ENCODE results near the gene NAV1. TPM values are rescaled to one million over a fixed set of nuclear protein-coding genes. Genes with fewer than 3 reads are reported as not detected.
"Not testable (repeated sequence)": the region's sequence is repeated elsewhere in the genome, so short reads cannot be mapped to it uniquely, and the experiment has no call there.

Gene NAV1
- total RNA-seq, 2 donors from 2014 or later, result 17.9 to 24.1 TPM

DNA sequence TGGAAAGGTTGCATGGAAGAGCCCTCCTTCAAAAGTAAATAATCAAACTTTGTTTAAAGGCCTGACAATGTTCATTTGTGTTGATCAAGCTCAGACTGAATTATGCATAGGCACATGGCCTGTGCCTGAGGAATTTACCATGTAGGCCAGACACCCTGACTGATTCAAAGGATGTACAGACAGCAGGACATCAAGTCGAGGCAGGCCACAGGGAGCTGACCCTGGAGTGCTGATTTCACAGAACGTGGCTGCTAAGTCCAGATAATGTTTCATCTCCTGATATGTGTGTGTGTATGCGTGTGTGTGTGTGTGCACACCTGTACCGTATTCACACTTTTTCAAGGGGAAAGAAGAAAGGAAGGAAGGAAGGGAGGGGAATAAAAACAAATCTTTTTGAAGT lies 34.1 kb downstream of the NAV1 start:
- no peaks in the 10 kb centered on the region for H3K36me3 ChIP-seq
- TF ChIP-seq, protein P1, sequence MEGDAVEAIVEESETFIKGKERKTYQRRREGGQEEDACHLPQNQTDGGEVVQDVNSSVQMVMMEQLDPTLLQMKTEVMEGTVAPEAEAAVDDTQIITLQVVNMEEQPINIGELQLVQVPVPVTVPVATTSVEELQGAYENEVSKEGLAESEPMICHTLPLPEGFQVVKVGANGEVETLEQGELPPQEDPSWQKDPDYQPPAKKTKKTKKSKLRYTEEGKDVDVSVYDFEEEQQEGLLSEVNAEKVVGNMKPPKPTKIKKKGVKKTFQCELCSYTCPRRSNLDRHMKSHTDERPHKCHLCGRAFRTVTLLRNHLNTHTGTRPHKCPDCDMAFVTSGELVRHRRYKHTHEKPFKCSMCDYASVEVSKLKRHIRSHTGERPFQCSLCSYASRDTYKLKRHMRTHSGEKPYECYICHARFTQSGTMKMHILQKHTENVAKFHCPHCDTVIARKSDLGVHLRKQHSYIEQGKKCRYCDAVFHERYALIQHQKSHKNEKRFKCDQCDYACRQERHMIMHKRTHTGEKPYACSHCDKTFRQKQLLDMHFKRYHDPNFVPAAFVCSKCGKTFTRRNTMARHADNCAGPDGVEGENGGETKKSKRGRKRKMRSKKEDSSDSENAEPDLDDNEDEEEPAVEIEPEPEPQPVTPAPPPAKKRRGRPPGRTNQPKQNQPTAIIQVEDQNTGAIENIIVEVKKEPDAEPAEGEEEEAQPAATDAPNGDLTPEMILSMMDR (IDR thresholded peaks at IDR 0.05), result no peak
- H3K4me1 ChIP-seq, result no peaks in the 10 kb centered on the region
- H3K27me3 ChIP-seq, result no peaks in the 10 kb centered on the region
- DNase-seq, result no peak
- no peaks in the 10 kb centered on the region for H3K9me3 ChIP-seq
- no peak overlapping the region for H3K9ac ChIP-seq (ENCODE audit: low read depth in 2 of 2, low read length in 2 of 2)
- no peak overlapping the region for H3K4me3 ChIP-seq
- intact Hi-C loops (cut with DNase I), result no loop called here
- no peak overlapping the region for H3K27ac ChIP-seq

DNA sequence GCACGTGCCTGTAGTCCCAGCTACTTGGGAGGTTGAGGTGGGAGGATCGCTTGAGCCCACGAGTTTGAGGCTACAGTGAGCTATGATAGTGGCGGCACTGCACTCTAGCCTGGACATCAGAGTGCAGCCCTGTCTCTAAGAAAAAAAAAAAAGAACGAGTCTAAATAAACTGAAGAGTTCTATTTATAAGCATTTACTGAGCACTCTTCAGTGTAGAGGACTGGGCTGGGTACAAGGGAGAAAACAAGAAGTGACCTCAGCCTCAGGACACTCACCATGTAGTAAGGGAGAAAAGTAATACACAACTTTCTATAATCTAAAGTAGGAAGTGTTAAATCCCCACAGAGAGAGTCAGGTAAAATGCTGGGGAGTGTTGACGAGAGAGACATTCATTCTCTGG lies 35.0 kb downstream of the NAV1 start:
- Histone ChIP-seq H3K9me3 (no peaks in the 10 kb centered on the region), H3K27ac (no peak overlapping the region), H3K4me3 (no peak overlapping the region), H3K27me3 (no peaks in the 10 kb centered on the region), H3K36me3 (no peaks in the 10 kb centered on the region), H3K9ac (ENCODE audit: low read depth in 2 of 2, low read length in 2 of 2) (no peak overlapping the region), H3K4me1 (no peaks in the 10 kb centered on the region)
- DNase-seq, result no peak
- intact Hi-C loops (cut with DNase I), result no loop called here
- TF ChIP-seq, protein P1 (IDR thresholded peaks at IDR 0.05), result no peak

DNA sequence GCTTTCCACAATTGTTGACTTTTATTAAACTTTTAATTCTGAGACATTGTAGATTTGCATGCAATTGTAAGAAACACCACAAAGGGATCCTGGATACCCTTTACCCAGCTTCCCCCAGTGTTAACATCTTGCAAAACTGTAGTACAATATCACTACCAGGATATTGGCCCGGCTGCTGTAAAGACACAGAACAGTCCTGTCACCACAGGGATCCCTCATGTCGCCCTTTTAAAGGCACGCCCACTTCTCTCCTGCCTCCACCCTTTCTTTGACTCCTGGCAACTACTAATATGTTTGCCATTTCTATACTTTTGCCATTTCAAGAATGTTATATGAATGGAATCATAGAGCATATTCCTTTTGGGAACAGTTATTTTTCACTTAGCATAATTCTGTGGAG lies 37.0 kb downstream of the NAV1 start:
- DNase-seq, result no peak
- H3K27me3 ChIP-seq, result no peaks in the 10 kb centered on the region
- no peak overlapping the region for H3K27ac ChIP-seq
- no peaks in the 10 kb centered on the region for H3K36me3 ChIP-seq
- H3K4me3 ChIP-seq, result no peak overlapping the region
- no peaks in the 10 kb centered on the region for H3K4me1 ChIP-seq
- H3K9ac ChIP-seq (ENCODE audit: low read depth in 2 of 2, low read length in 2 of 2), result no peak overlapping the region
- intact Hi-C loops (cut with DNase I), result no loop called here
- no peaks in the 10 kb centered on the region for H3K9me3 ChIP-seq
- TF ChIP-seq, protein P1 (IDR thresholded peaks at IDR 0.05), result no peak

DNA sequence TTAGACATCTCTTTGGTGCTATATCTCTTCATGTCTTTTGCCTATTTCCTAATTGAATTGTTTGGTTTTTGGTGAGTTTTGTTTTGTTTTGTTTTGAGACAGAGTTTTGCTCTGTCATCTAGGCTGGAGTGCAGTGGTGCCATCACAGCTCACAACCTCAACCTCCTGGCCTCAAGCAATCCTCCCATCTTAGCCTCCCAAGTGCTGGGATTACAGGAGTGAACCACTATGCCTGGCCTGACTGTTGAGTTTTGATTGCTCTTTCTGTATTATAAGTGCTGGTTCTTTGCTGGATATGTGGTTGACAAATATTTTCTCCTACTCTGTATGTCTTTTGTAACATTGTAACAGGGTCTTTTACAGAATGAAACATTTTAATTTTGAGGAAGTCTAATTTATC lies 38.0 kb downstream of the NAV1 start:
- H3K36me3 ChIP-seq, result no peaks in the 10 kb centered on the region
- H3K27ac ChIP-seq, result no peak overlapping the region
- H3K9me3 ChIP-seq, result no peaks in the 10 kb centered on the region
- H3K27me3 ChIP-seq, result no peaks in the 10 kb centered on the region
- no peak overlapping the region for H3K4me3 ChIP-seq
- no peak overlapping the region for H3K9ac ChIP-seq (ENCODE audit: low read depth in 2 of 2, low read length in 2 of 2)
- no peaks in the 10 kb centered on the region for H3K4me1 ChIP-seq
- intact Hi-C loops (cut with DNase I), result no loop called here
- TF ChIP-seq, protein P1 (IDR thresholded peaks at IDR 0.05), result no peak
- DNase-seq, result no peak

DNA sequence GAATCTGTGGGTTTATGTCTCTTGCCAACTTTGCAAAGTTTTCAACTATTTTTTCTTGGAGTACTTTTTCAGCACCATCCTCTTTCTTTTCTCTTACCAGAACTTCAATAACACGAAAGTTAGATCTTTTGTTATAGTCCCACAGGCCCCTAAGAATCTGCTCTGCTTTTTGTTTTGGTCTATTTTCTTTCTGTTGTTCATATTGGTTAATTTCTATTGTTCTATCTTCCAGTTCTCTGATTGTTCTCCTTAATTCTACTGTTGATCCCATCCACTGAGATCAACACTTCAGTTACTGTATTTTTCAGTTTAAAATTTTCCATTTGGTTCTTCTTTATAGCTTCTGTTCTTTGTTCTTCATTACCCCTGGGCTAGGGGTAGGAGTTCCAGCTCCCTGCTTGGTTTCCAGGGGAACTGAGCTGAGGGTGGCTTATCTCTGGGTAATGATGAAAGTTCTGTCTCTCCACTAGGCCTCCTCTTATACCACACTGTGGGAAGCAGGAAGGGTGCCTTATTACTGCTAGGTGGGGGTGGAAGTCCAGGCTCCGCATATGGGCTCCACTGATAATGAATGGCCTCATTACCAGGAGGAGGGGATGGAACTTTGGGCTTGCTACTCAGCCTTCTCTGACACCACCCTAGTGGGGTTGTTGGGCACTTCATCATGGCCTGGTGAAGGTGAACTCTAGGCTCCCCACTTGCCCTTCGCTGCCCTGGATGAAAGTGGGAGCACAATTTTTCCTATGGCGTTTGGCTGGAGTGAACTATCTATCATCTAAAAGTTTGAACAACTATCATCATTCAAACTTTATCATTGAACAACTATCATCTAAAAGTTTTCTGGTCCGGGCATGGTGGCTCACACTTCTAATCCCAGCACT lies 39.3 kb downstream of the NAV1 start:
- intact Hi-C loops (cut with DNase I), result no loop called here
- Histone ChIP-seq H3K27me3 (no peaks in the 10 kb centered on the region), H3K9ac (ENCODE audit: low read depth in 2 of 2, low read length in 2 of 2) (no peak overlapping the region), H3K4me3 (no peak overlapping the region), H3K9me3 (no peaks in the 10 kb centered on the region), H3K27ac (no peak overlapping the region), H3K4me1 (no peaks in the 10 kb centered on the region), H3K36me3 (no peaks in the 10 kb centered on the region)
- DNase-seq, result no peak
- TF ChIP-seq, protein P1 (IDR thresholded peaks at IDR 0.05), result no peak

DNA sequence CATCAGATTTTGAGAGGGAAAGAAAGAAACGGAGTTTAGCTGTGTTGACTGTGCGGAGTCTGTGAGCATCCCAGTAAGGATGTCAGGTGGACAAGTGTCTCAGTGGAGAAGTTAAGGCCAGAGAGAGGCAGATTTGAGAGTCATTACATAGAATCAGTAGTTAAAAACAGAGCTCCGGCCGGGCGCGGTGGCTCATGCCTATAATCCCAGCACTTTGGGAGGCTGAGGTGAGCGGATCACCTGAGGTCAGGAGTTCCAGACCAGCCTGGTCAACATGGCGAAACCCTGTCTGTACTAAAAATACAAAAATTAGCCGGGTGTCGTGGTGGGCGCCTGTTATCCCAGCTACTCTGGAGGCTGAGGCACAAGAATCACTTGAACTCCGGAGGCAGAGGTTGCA lies 42.4 kb downstream of the NAV1 start:
- DNase-seq; H3K27ac ChIP-seq; H3K9ac ChIP-seq (ENCODE audit: low read depth in 2 of 2, low read length in 2 of 2); H3K27me3 ChIP-seq; intact Hi-C loops (cut with DNase I); H3K36me3 ChIP-seq; H3K4me3 ChIP-seq; H3K4me1 ChIP-seq; H3K9me3 ChIP-seq: not testable (repeated sequence)

All from colonic mucosa (tissue), 4 donors.